ENCODE measurements around the gene POLR1G.

Gene POLR1G

DNA sequence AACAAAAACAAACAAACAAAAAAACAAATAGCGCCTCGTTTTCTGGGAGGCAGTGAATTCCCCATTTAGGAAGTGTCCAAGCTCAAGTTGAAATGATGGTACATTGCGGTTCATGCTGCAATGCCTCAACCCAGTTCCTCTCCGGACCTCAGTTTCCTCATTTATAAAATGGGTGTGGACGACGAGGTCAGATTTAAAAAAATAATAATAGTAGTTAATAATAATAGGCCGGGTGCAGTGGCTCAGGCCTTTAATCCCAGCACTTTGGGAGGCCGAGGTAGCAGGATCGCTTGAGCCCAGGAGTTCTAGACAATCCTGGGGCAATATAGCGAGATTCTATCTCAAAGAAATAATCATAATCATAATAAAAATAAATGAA lies 32.7 kb downstream of the POLR1G start:
- Histone ChIP-seq H3K4me1 (ENCODE audit: control insufficient read depth, insufficient read depth, low read length) (peaks cover 6% of the 10 kb centered on the region), H3K27me3 (ENCODE audit: control insufficient read depth, insufficient read depth, low read length) (no peaks in the 10 kb centered on the region), H3K9me3 (ENCODE audit: control insufficient read depth, insufficient read depth, low read length) (no peaks in the 10 kb centered on the region), H3K4me3 (ENCODE audit: low read length) (no peak overlapping the region), H3K36me3 (ENCODE audit: control insufficient read depth, insufficient read depth, low read length) (no peaks in the 10 kb centered on the region), H3K27ac (ENCODE audit: low read length) (no peak overlapping the region)
- no CpG with 5 or more reads among the region's 10 CpGs for WGBS (ENCODE audit: insufficient coverage, insufficient read length)
- no peak for DNase-seq (ENCODE audit: low read depth, low spot score)

DNA sequence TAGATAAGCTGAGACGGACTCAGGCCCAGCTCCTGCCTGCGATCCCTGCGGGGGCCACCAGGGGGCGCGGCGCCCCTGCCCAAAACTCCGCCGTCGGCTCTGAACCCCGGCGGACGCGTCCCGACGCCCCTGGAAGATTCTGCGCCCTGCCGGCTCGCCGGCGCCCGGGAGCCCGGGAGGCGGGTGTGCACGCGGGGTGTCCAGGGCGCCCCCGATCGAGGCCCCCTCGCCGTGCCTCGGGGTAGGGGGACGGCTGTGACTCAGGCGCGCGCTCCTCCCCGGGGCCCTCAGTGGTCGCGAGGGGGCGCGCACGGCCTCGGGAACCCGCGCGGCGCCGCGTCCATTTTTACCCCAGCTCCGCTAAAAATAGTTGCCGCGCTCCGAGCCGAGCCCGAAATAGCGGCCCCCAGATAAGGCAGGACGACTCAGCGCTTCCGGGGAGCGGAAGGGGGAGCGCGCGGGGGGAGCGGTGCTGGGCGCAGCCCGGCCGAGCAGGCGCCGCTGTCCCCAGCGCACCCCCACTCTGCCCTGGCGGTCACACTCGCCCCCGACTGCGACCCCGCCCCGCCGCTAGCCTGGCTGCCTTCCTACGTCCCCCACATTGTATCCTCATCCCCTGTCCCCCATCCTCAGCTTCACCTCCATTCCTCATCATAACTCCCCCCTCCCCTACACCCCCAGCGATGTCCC lies 33.3 kb downstream of the POLR1G start:
- Histone ChIP-seq H3K4me1 (ENCODE audit: control insufficient read depth, insufficient read depth, low read length) (peaks cover 6% of the 10 kb centered on the region), H3K36me3 (ENCODE audit: control insufficient read depth, insufficient read depth, low read length) (no peaks in the 10 kb centered on the region), H3K27me3 (ENCODE audit: control insufficient read depth, insufficient read depth, low read length) (no peaks in the 10 kb centered on the region), H3K9me3 (ENCODE audit: control insufficient read depth, insufficient read depth, low read length) (no peaks in the 10 kb centered on the region), H3K27ac (ENCODE audit: low read length) (no peak overlapping the region), H3K4me3 (ENCODE audit: low read length) (peak overlapping the region; percentile 68; the same call in 1 of the 2 replicates)
- no CpG with 5 or more reads among the region's 78 CpGs for WGBS (ENCODE audit: insufficient coverage, insufficient read length)
- DNase-seq (ENCODE audit: low read depth, low spot score): no peak

DNA sequence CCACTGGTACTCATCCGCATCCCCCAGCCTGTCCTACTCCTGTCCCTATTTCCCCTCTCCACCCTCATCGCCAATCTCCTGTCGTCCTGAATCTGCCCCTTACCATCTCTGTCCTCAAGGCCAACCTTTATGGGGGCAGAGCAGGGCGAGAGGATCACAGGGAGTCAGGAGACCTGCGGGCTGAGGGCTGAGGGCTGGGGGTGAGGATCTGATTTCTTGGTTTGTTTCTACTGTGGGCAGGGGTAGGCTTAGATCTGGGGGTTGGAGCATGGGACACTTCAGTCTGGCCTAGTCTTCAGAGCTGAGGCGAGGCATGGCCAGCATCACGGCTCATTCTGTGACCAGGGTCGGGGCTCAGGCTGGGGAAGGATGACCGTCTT lies 33.8 kb downstream of the POLR1G start:
- Histone ChIP-seq H3K4me1 (ENCODE audit: control insufficient read depth, insufficient read depth, low read length) (peaks cover 6% of the 10 kb centered on the region), H3K27me3 (ENCODE audit: control insufficient read depth, insufficient read depth, low read length) (no peaks in the 10 kb centered on the region), H3K4me3 (ENCODE audit: low read length) (peak overlapping the region; percentile 68; the same call in 1 of the 2 replicates), H3K27ac (ENCODE audit: low read length) (no peak overlapping the region), H3K9me3 (ENCODE audit: control insufficient read depth, insufficient read depth, low read length) (no peaks in the 10 kb centered on the region), H3K36me3 (ENCODE audit: control insufficient read depth, insufficient read depth, low read length) (no peaks in the 10 kb centered on the region)
- no peak for DNase-seq (ENCODE audit: low read depth, low spot score)
- WGBS (ENCODE audit: insufficient coverage, insufficient read length): no CpG with 5 or more reads among the region's 9 CpGs

DNA sequence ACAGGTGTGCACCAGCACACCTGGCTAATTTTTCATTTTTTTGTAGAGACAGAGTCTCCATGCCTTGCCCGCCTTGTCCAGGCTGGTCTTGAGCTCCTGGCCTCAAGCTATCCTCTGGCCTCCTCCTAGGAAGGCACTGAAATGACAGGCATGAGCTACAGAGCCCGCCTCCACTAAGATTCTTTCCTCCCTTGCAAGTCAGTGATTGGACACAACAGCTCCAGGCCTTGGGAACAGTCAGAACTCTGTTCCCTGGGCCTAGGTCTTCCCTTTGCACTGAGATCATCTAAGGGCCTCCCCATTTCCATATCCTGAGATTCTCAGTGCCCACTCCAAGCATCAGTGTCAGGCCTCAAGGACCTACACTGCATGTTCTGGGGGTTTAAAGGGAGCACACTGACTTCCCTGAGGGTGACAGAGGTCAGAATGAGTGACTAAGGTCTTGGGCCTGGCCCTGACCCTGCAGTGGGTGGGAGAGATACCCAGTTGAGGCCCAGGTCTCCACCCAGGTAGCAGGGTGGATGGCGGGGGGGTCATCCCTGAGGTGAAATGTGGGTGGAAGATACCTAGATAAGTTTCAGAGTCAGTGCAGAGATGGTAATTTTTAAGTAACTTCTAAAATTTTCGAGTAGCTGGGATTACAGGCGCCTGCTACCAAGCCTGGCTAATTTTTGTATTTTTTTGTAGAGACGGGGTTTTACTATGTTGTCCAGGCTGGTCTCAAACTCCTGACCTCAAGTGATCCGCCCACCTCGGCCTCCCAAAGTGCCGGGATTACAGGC lies 34.6 kb downstream of the POLR1G start:
- Histone ChIP-seq H3K4me1 (ENCODE audit: control insufficient read depth, insufficient read depth, low read length) (peaks cover 6% of the 10 kb centered on the region), H3K9me3 (ENCODE audit: control insufficient read depth, insufficient read depth, low read length) (no peaks in the 10 kb centered on the region), H3K36me3 (ENCODE audit: control insufficient read depth, insufficient read depth, low read length) (no peaks in the 10 kb centered on the region), H3K27ac (ENCODE audit: low read length) (no peak overlapping the region), H3K27me3 (ENCODE audit: control insufficient read depth, insufficient read depth, low read length) (no peaks in the 10 kb centered on the region), H3K4me3 (ENCODE audit: low read length) (no peak overlapping the region)
- DNase-seq (ENCODE audit: low read depth, low spot score): no peak
- no CpG with 5 or more reads among the region's 9 CpGs for WGBS (ENCODE audit: insufficient coverage, insufficient read length)

DNA sequence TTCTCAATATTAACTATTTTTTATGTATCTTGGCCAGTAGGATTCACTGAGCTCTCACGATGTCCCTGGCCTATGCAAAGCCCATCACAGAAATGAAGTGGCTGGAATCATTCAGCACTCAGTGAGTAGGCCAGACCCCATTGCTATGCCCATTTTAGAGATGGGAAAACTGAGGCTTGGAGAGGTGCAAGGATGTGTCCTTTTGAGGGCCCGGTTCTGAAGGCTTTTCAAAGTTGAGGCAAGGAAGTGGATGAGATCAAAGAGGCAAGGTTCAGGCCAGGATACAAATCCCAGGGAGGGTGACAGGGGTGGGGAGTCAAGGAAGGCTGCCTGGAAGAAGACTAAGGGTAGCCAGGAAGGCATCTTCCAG lies 35.9 kb downstream of the POLR1G start:
- Histone ChIP-seq H3K27ac (ENCODE audit: low read length) (no peak overlapping the region), H3K4me1 (ENCODE audit: control insufficient read depth, insufficient read depth, low read length) (peaks cover 6% of the 10 kb centered on the region), H3K27me3 (ENCODE audit: control insufficient read depth, insufficient read depth, low read length) (no peaks in the 10 kb centered on the region), H3K4me3 (ENCODE audit: low read length) (no peak overlapping the region), H3K36me3 (ENCODE audit: control insufficient read depth, insufficient read depth, low read length) (no peaks in the 10 kb centered on the region), H3K9me3 (ENCODE audit: control insufficient read depth, insufficient read depth, low read length) (no peaks in the 10 kb centered on the region)
- no peak for DNase-seq (ENCODE audit: low read depth, low spot score)
- no CpG with 5 or more reads among the region's 2 CpGs for WGBS (ENCODE audit: insufficient coverage, insufficient read length)

DNA sequence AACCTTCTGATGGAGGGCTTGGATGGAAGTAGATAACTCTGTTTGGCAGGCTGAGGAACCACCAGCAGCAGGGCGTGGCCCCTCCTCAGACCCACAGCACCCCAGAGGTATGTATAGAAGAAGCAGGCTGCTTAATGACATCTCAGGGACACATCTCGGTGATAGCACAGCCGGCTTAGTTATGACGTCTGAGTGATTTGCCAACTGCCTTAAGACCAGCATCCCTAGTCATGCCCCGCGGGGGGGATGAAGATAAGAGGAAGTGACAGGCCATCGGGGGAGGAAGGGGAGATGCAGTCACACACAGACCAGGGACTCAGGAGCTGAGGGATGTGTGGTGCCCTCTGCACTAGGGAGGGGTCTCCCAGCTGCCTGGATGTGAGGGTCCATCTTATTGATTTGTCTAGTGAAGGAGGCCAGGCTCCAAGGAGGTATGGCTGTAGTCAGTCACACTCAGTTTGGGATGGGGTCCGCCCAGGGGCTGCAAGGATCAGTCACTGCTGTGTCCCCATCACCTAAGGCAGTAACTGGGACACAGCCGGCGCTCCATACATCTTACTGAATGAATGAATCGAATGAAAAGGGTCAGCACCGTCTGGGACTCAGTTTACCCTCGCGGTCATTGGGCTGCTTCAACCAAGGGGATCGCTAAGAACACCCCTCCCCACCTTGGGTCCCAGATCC lies 36.5 kb downstream of the POLR1G start:
- H3K9me3 ChIP-seq (ENCODE audit: control insufficient read depth, insufficient read depth, low read length): no peaks in the 10 kb centered on the region
- DNase-seq (ENCODE audit: low read depth, low spot score): no peak
- no peaks in the 10 kb centered on the region for H3K27me3 ChIP-seq (ENCODE audit: control insufficient read depth, insufficient read depth, low read length)
- no peak overlapping the region for H3K27ac ChIP-seq (ENCODE audit: low read length)
- H3K36me3 ChIP-seq (ENCODE audit: control insufficient read depth, insufficient read depth, low read length): no peaks in the 10 kb centered on the region
- no CpG with 5 or more reads among the region's 15 CpGs for WGBS (ENCODE audit: insufficient coverage, insufficient read length)
- H3K4me3 ChIP-seq (ENCODE audit: low read length): peak overlapping the region; percentile 3; the same call in 1 of the 2 replicates
- H3K4me1 ChIP-seq (ENCODE audit: control insufficient read depth, insufficient read depth, low read length): peaks cover 6% of the 10 kb centered on the region

DNA sequence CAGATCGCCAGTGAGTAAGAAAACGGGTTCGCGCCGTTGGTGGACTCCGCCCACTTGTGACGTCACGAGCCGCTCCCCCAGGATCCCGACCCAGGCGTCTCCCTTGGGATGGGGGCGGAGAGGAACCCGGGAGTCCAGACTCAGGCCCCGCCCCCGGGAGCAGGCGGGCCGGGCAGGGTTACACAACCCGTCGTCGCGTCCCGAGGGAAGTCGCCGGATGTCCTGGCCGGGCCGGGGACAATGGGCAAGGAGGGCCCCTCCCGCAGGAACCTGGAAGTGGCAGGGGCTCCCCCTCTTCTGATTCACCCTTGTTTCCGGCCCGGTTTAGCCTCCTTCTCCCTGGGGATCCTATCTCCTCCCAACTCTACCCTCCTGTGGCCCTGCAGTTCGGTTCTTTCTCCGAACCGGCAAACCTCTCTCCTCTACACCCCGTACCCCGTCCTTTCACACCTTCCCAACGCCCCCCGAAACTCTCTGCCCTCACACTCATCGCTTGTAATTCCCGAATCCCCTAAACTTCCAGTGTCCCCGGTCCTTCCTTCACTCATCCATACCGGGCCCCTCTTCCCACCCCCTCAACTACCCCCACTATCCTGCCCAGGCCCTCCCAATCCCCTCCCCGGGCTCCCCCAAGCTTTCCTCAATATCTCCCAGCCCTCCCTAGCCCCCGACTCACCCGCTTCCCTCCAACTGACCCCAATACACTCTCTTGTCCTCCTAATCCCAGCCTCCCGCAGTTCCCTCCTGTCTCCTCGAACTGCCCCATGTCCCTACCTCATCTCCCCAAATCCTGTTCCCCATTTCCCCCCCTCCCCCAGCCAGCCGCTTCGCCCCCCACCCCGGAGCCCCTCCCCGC lies 37.2 kb downstream of the POLR1G start:
- Histone ChIP-seq H3K36me3 (ENCODE audit: control insufficient read depth, insufficient read depth, low read length) (no peaks in the 10 kb centered on the region), H3K27me3 (ENCODE audit: control insufficient read depth, insufficient read depth, low read length) (no peaks in the 10 kb centered on the region), H3K9me3 (ENCODE audit: control insufficient read depth, insufficient read depth, low read length) (no peaks in the 10 kb centered on the region), H3K27ac (ENCODE audit: low read length) (no peak overlapping the region), H3K4me3 (ENCODE audit: low read length) (peak overlapping the region; percentile 46; the same call in 1 of the 2 replicates), H3K4me1 (ENCODE audit: control insufficient read depth, insufficient read depth, low read length) (peaks cover 6% of the 10 kb centered on the region)
- WGBS (ENCODE audit: insufficient coverage, insufficient read length): no CpG with 5 or more reads among the region's 49 CpGs
- peak; percentile 90 for DNase-seq (ENCODE audit: low read depth, low spot score)

DNA sequence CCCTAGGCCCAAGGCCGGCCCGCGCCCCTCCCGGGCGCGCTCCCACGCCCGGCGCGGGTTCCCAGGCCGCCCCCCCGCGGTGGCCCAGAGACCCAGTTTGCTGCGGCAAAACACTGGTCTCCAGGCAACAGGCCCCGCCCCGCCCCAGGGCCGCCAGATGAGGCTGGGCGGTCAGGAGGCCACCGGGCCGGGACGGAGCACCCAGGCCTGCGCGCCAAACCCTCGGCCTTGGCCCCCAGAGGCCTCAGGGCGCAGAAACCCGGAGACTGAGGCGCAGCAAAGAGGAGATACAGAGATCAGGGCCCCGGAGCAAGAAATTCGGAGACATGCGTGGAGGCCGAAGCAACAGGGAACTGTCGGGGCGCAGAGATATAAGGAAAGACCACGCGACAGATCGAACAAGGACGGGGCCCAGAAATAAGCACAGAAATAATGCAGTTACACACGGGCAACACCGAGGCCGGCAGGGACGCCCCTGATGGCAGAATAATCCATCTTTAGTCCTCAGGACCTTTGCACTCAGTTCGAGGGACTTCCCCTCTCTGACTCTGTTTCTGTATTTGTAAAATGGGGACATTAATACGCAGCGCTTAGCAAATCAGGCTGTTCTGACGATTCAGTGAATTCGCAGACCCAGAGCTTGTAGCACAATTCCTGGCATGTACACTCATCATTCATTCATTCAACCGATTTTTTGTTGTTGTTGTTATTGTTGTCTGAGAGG lies 38.0 kb downstream of the POLR1G start:
- no peaks in the 10 kb centered on the region for H3K27me3 ChIP-seq (ENCODE audit: control insufficient read depth, insufficient read depth, low read length)
- peak overlapping the region; percentile 46; the same call in 1 of the 2 replicates for H3K4me3 ChIP-seq (ENCODE audit: low read length)
- no peak for DNase-seq (ENCODE audit: low read depth, low spot score)
- no peak overlapping the region for H3K27ac ChIP-seq (ENCODE audit: low read length)
- H3K4me1 ChIP-seq (ENCODE audit: control insufficient read depth, insufficient read depth, low read length): peaks cover 6% of the 10 kb centered on the region
- no CpG with 5 or more reads among the region's 47 CpGs for WGBS (ENCODE audit: insufficient coverage, insufficient read length)
- H3K36me3 ChIP-seq (ENCODE audit: control insufficient read depth, insufficient read depth, low read length): no peaks in the 10 kb centered on the region
- no peaks in the 10 kb centered on the region for H3K9me3 ChIP-seq (ENCODE audit: control insufficient read depth, insufficient read depth, low read length)

DNA sequence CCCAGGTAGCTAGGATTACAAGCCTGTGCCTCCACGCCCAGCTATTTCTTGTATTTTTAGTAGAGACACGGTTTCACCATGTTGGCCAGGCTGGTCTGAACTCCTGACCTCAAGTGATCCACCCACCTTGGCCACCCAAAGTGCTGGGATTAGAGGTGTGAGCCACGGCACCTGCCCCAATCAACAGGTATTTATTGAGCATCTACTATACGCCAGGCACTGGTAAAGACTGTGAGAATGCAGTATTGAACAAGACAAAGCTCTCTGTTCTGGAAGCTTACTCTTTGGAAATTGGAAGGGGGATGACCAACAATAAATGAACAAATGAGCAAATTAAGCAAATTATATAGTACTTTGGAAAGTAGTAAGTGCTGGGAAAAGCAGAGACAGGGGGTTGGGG lies 38.7 kb downstream of the POLR1G start:
- no peak for DNase-seq (ENCODE audit: low read depth, low spot score)
- no peak overlapping the region for H3K27ac ChIP-seq (ENCODE audit: low read length)
- no peaks in the 10 kb centered on the region for H3K27me3 ChIP-seq (ENCODE audit: control insufficient read depth, insufficient read depth, low read length)
- peaks cover 6% of the 10 kb centered on the region for H3K4me1 ChIP-seq (ENCODE audit: control insufficient read depth, insufficient read depth, low read length)
- H3K36me3 ChIP-seq (ENCODE audit: control insufficient read depth, insufficient read depth, low read length): no peaks in the 10 kb centered on the region
- H3K4me3 ChIP-seq (ENCODE audit: low read length): no peak overlapping the region
- WGBS (ENCODE audit: insufficient coverage, insufficient read length): no CpG with 5 or more reads among the region's 4 CpGs
- no peaks in the 10 kb centered on the region for H3K9me3 ChIP-seq (ENCODE audit: control insufficient read depth, insufficient read depth, low read length)

Data from iPS DF 6.9 (cell line).